Kidney capillary endothelial cell (primary cell): Measurements from ENCODE around the gene NAA60.
"Not testable (repeated sequence)": the region's sequence is repeated elsewhere in the genome, so short reads cannot be mapped to it uniquely, and the experiment has no call there.

Experiments
- DNase-seq: peaks from one replicate; pipeline ENCODE4 v3.0.0-alpha.2; 2018; ENCODE audit warnings: low spot score

NAA60 gene

DNA sequence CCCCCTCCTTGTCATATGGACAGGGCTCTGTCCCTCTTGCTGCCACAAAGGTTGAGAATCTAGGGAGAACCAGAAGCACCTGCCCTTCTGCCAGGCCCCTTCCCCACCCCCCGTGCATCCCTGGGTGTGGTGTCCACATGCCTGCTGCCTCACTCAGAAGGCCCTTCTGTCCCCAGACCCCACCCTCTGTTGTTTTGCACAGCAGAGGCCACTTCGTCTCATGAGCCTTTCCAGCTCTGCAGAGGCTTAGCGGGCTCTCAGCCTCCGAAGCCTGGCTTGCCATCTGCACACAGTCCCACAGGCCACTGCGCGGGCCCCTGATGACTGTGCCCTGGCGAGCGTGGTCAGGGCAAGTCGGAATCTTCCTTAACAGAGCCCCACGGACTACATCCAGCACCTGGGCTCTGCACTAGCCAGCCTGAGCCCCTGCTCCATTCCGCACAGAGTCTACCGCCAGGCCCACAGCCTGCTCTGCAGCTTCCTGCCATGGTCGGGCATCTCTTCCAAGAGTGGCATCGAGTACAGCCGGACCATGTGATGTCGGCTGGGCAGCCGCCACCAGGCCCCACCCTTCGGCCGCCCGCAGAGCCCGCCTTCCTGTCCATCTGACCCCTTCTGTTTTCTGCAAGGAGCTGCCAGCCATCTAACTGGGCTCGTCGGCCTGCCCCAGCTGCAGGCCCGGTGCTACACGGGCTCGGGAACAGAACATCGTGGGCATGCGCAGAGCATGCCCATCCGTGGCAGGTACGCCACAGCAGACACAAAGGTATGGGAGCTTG, 41.0 kb downstream of the NAA60 start:
- no peak for DNase-seq

DNA sequence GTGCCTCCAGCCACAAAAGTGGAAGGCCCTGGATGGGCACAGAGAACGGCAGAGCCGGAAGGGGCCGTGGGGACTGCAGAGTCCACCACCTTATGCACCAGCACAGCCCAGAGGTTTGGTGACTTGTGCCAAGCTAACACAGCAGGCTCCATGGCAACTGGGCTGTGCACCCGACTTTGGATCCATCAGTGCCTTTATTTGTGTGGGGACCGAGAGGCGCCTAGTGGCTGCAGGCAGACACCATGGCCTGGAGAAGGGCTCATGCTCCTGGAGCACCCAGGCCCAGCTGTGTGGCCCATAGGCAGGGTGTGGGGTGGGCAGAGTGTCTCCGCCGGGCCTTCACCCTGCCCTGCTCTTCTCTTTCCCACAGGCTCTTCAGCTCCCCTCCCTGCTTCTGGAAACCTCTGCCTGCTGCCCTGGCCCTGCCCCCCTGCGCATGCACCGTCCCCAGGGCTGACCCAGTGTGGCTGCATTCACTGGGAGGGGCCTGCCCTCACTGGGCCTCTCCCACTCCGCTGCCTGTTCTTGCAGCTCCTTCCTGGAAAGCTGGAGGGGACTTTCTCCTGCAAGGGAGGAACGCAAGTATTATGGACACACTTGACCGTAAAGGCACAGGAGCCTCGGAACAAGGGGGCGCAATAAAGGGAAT, 41.7 kb downstream of the NAA60 start:
- no peak for DNase-seq

DNA sequence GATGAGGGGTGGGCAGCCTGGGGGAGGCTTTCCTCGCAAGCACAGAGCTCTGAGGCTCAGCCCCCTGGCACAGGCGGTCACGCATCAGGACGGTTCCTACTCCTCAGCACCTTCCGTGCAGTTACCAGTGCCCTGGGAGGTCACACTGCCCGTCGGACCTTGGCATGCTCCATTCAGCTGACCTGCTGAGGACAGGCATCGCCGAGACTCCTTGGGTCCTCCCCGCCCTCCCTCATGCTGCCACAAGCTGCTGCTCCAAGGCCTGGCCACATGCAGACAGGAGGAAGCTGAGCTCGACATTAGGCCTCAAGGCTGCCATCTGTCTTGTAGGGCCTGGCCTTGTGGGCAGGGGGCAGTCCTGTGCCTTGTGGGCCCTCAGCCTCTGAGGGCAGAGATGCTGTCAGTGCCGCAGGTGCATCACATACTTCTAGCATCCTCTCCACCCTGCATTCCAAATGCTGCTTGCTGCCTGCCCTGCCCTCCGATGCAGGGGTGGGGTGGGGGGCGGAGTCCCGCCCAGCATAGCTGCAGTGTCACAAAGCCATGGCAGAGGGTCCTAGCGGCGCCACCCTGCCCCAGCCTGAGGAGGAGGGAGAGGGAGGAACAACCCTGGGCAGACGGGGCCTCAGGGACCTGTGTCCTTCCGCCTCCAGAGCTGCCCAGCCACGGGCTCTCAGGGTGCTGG, 42.5 kb downstream of the NAA60 start:
- no peak for DNase-seq

DNA sequence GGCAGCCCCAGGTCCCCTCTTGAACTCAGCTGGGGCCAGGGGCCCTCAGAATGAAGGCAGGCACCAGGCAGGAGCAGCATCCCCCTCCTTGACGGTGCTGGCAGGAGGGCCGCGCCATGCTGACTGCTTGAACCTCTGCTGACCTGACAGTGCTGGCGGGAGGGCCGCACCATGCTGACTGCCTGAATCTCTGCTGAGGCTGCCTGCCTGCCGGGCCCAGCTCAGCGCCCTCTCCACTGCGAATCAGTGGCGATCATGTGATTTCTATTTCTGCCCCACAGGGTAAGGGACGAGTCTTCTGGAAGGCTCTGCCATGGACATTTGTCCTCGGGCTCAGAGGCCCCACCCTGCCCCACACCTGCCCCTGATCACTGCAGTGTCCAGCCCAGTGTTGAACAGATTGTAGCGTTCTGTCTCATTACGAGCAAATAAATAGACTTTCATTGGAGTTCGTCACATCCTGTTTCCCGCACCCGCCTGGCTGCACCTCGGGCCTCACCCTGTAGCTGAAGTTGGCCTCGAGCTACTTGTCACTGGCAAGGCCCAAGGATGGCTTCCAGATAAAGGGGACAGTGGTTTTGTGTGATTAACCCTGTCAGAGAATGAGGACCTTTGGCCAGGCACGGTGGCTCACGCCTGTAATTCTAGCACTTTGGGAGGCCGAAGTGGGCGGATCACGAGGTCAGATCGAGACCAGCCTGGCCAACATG, 43.2 kb downstream of the NAA60 start:
- DNase-seq: no peak

DNA sequence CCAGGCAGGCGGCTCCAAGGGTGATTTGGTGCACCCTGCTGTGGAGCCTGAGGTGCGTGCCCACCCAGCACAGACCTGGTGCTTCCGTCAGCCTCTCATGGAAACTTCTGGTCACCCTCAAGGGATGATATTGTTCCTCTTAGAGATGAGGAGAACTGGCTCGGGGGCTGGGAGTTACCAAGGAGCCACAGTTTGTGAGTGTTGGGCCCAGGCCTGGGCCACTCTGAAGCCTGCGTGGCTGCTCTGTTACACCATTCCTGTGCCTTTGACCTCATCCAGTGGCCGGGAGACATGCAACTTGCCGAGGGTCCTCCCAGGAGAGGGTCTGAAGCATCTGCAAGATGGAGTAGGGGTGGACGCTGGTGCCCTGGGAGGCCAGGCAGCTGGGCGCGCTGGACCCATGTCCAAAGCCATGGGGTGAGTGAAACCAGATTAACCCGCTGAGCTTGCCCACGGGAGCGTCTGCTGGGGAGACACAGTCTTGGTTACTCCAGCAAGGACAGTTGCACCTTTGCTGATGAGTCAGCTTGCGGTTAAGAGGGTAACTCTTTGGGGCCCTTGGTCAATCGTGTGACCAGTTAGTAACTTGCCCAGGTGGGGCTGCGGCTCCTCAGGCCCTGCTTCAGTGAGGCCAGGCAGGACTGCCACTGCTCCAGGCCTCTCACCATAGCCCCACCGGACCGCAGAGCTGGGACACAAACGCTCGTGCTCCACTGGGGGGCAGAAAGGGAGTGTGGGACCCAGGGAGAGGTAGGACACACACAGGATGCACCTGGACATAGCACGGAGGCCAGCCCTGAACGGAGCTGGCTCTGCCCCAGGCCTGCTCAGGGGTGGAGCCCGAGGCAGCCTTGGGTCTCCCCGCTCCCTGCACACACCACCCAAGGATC, 44.3 kb downstream of the NAA60 start:
- no peak for DNase-seq

DNA sequence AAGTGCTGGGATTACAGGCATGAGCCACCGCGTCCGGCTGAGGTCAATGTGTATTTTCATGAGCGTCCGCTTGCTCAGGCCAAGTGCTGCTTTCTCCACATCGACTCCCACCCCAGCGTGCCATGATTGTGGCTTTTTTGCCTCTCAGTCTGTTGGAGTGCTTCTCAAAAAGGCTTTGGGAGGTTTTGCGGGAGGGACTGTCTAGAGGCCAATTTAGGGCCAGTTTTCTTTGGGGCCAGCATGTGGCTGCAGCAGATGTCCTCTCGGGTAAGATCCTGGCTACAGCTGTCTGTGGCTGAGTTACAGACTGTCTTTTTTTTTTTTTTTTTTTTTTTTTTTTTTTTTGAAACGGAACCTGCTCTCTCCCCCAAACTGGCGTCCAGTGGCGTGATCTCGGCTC, 45.3 kb downstream of the NAA60 start:
- no peak for DNase-seq

DNA sequence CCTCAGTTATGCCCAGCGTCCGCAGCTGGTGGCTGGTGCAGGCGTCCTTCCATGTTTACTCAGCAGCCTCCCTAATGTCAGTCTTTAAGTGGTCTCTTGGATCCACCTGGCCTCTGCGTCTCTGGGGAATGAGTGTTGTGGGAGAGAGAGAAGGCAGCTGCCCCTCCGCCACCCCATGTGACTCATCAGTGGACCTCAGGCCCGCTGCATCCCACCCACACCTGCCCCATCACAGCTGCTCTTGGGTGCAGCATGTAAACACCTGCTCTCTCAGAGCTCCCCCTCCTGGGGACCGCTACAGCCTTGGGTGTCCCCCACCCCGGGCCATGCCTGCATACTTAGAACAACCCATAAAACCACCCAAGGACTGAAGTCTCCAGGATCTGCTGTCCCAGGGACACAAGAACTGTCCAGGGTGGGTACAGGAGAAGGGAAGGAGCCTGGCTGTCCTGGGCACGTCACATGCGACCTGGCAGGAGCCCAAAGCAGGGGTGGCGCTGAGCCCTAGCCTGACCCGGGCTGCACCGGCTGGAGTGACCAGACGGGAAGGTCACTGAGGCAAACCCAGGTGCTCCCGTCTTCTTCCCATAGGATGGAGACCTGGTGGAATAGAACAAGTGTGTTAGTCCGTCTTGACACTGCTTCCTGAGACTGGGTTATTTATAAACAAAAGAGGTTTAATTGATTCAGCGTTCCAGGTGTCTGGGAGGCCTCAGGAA, 47.6 kb downstream of the NAA60 start:
- DNase-seq: no peak

DNA sequence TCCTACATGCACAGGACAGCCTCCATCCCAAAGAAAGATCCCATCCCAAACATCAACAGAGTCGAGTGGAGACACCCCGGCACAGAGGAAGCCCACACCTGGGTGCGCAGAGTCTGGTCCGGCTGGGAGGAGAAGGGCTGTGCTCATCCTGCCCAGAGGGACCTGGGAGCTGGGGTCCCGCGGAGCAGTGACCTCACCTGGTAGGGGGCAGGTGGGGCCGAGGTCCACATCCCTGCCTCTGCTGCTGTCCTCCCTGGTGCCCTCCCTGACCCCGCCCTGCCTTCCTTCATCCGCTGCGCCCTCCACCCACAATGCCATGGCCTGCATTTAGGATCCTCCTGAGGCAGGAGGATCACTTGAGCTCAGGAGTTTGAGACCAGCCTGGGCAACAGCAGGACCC, 48.9 kb downstream of the NAA60 start:
- DNase-seq: no peak

DNA sequence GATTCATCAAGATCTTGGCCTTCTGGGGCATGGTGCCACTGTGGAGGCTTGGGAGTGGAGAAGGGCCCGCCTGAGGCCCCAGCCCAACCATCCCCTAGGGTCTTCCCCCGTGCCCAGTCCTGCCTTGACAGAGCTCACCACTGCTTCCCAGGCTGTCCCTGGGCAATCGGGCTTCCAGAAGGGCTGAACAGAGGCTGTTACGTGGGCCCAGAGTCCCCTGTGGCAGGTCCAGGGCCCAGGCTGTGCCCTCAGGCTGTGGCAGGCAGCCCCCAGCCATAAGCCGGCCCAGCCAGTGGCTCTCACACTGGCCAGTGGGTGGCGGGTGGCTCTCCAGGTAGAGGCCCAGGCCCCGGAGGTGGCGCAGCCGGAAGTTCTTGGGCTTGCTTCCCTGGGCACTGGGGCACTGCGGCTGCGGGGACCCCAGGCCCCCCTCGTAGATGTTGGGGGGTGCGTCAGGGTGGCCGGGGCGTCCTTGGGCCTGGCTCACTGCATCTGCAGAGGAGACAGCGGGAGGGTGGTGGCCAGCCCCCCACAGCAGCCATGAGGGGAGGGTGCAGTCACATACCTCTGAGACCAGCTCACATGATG, 51.0 kb downstream of the NAA60 start:
- DNase-seq: no peak

DNA sequence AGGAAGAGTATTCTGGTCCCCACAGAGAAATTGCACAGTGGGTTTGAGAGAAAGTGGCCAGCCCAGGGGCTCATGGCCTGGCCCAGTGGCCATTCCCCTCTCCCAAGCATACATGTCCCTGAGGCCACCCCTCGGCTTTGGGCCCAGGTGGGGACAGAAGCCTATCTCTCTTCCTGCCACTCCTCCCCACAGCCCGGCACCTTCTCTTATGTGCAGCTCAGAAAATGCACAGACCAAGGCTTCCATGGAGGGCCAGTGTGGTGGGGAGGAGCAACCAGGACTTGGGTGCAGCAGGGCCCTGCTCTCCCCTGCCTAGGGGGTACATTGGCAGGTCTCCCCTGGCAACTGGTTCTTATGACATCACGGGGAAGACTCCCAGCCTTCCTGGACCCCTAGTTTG, 51.7 kb downstream of the NAA60 start, which contains the start of gene C16orf90:
Gene C16orf90, minus strand, starts transcription at position 314 of the 400 bp plus-strand sequence. Its CDS starts 68 bp downstream, at position 246.
- no peak for DNase-seq

DNA sequence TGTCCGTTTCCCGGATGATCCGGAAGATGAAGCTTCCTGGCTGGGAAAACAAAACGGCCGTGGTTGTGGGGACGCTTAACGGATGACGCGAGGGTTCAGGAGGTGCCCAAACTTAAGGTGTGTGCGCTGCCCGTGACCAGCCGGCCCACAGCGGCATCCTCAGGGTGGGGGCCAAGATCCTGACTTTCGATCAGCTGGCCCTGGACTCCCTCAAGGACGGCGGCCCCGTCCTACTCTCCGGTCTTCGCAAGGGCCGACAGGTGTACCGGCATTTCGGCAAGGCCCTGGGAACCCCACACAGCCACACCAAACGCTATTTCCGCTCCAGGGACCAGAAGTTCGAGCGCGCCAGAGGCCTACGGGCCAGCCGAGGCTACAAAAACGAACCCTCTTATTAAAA, 52.9 kb downstream of the NAA60 start:
- DNase-seq: no peak

DNA sequence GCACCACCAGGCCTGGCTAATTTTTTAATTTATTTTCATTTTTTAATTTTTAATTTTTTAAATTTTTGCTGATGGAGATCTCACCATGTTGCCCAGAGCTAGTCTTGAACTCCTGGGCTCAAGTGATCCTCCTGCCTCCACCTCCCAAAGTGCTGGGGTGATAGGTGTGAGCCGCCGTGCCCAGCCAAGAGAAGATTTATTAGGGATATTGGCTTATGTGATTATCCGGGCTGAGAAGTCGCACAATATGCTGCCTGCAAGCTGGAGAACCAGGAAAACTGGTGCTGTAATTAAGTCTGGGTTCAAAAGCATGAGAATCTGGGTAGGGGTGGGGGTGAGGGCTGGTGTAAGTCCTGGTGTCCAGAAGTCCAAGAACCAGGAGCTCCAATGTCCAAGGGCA, 54.3 kb downstream of the NAA60 start:
- no peak for DNase-seq

DNA sequence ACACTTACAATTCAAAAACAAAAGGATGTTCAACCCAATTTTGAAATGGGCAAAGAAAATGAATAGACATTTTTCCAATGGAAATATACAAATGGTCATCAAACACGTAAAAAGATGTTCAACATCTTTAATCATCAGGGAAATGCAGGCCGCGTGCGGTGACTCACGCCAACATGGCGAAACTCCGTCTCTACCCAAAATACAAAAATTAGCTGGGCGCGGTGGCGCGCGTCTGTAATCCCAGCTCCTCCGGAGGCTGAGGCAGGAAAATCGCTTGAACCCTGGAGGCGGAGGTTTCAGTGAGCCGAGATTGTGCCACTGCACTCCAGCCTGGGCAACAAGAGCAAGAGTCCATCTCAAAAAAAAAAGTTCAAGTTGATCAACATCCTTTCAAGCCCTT, 55.5 kb downstream of the NAA60 start:
- DNase-seq: no peak

DNA sequence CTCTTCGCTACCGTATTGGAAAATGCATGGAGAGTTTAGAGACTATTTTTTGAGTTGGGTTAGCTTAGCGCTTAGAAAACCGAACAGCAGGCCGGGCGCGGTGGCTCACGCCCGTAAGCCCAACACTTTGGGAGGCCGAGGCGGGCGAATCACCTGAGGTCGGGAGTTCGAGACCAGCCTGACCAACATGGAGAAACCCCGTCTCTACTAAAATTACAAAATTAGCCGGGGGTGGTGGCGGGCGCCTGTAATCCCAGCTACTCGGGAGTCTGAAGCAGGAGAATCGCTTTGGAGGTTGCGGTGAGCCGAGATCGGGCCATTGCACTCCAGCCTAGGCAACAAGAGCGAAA, 57.9 kb downstream of the NAA60 start:
- not testable (repeated sequence) for DNase-seq

DNA sequence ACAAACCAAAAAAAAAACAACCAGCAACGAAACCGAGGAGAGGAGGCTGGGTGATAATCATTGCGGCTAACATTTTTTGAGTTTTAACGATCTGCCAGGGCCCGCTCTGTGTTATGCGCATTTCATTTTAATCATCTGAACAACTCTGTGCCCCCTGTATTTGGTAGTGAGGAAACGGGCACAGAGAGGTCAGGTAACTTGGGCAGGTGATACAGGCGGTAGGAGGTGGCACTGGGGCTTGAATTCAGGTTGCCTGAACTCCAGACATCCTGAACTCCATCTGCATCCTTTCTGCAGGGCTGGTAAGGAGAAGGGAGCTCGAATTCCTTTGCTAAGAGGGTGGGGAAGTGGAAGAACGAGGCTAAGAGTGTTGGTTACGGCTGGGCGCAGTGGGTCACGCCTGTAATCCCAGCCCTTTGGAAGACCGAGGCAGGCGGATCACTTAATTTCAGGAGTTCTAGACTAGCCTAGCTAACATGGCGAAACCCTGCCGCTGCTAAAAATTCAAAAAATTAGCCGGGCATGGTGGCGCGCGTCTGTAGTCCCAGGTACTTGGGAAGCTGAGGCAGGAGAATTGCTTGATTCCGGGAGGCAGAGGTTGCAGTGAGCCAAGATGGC, 58.4 kb downstream of the NAA60 start:
- DNase-seq: no peak

DNA sequence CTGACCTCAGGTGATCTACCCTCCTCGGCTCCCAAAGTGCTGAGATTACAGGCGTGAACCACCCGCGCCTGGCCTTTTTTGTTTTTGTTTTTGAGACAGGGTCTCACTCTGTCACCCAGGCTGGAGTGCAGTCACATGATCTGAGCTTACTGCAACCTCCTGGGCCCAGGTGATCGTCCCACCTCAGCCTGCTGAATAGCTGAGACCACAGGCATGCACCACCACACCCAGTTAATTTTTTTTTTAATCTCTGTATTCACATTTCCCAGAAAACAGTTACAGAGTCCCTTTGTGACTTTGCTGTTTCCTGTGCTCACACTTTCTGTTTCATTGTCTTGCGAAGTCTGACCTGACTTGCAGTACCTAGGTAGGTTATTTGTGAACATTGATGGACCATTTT, 60.0 kb downstream of the NAA60 start:
- no peak for DNase-seq

DNA sequence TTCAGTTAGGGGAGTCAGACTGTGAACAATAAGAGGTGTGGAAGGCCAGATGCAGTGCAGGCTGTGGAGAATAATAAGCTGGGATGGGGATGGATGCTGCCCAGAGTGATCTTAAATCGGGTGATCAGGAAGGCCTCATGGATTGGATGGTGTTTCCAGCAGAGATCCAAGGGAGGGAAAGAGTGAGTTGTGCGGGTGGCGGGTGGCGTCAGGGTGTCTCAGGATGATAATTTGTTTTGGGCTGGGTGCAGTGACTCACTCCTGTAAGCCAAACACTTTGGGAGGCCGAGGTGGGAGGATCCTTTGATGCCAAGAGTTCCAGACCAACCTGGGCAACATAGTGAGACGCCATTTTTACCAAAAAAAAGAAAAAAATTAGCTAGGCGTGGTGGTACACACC, 65.3 kb downstream of the NAA60 start:
- DNase-seq: no peak

DNA sequence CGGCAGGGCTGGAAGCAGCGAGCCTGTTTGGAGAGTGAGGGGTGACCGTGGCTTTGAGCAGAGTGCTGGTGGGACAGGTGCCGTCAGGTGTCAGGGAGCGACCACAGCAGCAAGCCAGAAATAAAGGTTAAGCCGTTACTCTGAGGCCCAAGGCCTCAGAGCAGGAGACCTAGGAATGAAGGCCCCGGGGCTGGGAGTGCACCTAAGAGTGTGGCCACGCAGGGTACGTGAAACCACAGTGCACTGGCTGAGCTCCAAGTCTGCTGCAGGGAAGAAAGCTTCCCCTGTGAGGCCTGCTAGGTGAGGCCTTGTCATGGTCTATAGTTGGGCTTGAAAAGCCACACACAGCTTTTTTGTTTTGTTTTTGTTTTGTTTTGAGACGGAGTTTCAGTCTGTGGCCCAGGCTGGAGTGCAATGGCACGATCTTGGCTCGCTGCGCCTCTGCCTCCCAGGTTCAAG, 66.0 kb downstream of the NAA60 start:
- no peak for DNase-seq

DNA sequence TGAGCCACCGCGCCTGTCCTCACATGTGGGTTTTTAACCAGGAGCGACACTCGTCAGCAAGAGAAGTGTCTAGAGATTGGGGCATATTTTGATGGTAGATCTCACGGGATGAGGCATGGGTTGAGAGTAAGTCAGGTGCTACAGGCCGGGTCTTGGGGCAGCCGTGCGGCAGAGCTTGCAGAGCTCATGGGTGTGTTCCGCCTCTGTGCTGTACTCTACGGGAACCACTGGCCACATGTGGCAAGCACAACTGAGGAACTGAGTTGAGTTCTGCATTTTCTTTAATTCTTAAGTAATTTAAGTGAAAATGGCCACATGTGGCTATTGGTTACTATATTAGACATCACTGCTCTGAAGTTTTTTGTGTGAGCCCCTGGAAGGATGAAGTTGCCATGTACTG, 66.9 kb downstream of the NAA60 start:
- DNase-seq: no peak
